Measurements from ENCODE around the gene SLC1A1.

SLC1A1 gene

GRCh38 chr9:4622016-4622415 lies 131.7 kb downstream of the SLC1A1 start:
- DNase-seq, result no peak

GRCh38 chr9:4630836-4631235 lies 140.6 kb downstream of the SLC1A1 start:
- no peak for DNase-seq
